GM13977 (cell line): ENCODE data around the gene AKT2.

Experiments used
- DNase-seq: peaks from one replicate; pipeline ENCODE4 v3.0.0; 2012; ENCODE audit warnings: low spot score
- in situ Hi-C: fragments of 300-500 bp; cut with MboI; formaldehyde crosslinking; loops from one replicate; pipeline ENCODE4 v1.12.0; 2022; ENCODE audit warnings: low sequenced_read_pairs, low pct_unique_long_range_greater_than_20kb, mixed read lengths, inconsistent platforms; ENCODE audit not compliant: unreplicated experiment
- TF ChIP-seq, protein P1 (sequence below): IDR thresholded peaks from 2 replicates; pipeline ENCODE4 v1.5.1; 2012; ENCODE audit warnings: mild to moderate bottlenecking, control low read depth; ENCODE audit not compliant: insufficient read depth; ENCODE audit errors: extremely low read depth, missing control alignments

The AKT2 gene

DNA sequence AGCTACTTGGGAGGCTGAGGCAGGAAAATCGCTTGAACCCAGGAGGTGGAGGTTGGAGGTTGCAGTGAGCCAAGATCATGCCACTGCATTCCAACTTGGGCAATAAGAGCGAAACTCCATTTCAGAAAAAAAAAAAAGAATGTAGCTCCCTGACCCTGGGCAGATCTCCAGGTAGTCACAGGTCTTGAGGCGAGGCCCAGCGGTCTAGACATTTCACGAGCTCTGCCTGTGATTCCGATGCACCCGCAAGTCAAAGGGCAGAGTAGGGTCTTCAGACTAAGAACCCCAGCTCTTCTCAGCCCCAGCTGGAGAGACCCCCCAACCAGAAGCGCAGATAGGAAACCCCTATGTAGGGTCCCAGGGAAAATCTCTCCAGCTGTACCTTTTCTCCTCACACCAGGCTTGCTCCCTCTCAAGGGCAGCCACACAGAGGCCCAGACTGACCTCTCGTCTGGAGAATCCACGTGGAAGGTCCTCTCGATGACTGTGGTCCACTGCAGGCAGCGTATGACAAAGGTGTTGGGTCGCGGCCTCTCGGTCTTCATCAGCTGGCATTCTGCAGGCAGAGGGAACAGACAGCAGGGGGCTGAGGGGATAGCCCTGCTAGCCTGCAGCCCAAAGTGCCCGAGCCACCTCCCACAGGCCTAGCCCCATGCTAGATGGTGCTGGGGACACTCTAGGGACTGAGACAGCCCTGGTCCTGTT lies 30.3 kb downstream of the AKT2 start:
- in situ Hi-C loops, result no loop called here
- DNase-seq, result no peak
- TF ChIP-seq, protein P1, sequence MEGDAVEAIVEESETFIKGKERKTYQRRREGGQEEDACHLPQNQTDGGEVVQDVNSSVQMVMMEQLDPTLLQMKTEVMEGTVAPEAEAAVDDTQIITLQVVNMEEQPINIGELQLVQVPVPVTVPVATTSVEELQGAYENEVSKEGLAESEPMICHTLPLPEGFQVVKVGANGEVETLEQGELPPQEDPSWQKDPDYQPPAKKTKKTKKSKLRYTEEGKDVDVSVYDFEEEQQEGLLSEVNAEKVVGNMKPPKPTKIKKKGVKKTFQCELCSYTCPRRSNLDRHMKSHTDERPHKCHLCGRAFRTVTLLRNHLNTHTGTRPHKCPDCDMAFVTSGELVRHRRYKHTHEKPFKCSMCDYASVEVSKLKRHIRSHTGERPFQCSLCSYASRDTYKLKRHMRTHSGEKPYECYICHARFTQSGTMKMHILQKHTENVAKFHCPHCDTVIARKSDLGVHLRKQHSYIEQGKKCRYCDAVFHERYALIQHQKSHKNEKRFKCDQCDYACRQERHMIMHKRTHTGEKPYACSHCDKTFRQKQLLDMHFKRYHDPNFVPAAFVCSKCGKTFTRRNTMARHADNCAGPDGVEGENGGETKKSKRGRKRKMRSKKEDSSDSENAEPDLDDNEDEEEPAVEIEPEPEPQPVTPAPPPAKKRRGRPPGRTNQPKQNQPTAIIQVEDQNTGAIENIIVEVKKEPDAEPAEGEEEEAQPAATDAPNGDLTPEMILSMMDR, result no peak

DNA sequence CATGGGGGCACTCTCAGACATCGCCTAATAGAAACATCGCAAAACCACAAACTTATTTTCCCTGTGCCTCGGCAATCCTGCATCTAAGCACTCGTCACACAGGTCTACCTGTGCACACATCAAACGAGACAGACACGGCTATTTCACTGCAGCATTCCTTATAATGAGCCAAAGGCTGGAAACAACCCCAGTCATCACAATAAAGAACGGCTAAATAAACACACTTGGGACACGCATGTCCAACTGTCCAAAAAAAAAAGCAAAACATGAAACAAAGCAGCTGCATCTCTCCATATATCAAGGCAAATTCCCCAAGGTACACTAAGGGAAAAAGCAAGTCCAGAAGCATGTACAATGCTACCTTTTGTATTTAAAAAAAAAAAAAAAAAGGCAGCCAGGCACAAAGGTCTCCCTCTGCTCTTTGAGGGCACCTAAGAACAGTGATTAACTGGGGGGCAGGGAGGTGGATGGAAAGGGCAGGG lies 31.5 kb downstream of the AKT2 start:
- no peak for DNase-seq
- in situ Hi-C loops, result no loop called here
- TF ChIP-seq, protein P1, result no peak

DNA sequence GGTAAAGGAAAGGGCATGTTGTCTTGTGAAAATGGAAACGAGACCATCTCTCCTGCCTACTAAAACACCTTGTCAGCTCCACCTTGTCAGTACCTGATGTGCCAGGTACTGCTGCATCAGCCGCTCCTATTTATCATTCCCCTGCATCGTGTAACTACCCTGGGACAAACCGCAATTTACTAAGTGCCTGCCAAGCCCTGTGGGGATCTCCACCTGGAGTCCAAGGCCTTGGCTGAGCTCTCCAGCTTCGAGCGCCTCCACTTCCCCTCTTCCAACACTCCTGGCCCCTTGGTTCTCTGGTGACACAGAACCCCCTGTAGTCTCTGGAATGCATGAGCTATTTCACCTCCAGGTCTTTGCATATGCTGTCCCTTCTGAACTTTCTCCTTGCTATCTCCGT lies 32.8 kb downstream of the AKT2 start:
- in situ Hi-C loops, result no loop called here
- DNase-seq, result no peak
- TF ChIP-seq, protein P1, result no peak

DNA sequence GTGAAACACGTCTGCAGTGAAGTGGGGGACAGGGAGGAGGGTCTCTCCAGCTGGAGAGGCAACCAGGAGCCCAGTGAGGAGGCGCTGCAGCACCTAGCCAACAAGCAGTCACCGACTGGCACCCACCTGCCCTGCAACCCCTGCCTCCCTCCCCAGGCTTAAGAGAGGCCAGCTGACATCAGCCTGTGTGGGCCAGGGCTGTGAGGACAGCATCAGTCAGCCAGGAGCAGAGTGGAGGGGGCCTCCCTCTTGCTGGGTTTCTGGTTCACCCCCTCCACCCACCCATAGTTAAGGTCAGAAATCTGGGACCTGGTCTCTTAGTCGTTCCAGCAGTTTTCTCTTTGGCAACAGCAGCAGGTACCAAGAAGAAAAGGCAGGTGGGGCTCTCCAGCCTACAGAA lies 33.2 kb downstream of the AKT2 start:
- TF ChIP-seq, protein P1, result no peak
- in situ Hi-C loops, result no loop called here
- DNase-seq, result no peak

DNA sequence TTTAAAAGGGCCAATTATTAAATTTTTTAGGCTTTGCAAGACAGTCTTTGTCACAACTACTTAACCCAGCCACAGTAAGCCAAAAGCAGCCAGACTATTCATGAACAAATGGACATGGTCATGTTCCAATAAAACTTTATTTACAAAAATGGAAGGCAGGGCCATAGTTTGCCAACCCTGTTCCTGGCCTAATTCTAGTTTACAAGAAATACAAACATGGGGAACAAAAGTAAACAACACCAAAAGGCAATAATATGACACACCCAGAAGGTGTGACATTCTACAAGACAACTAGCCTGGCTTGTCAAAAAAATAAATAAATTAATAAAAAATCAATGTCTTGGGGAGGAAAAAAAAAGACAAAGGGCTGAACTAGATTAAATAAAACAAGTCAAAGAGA lies 33.9 kb downstream of the AKT2 start:
- in situ Hi-C loops, result no loop called here

DNA sequence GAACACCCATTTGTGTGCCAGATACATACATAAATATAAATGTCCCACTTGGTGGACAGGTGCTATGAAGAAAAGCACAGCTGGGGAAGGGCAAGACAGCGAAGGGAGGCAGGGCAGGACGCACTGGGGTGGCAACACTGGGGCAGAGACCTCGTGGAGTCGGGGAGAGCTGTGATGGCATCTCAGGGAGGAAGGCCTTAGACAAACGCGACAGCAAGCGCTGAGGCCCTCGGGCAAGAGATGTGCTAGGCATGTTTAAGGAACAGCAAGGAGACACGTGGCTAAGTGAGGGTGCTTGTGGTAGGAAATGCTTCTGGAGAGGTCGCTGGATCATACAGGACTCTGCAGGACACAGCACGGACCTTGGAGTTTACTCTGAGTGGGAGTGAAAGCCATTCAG lies 35.4 kb downstream of the AKT2 start:
- in situ Hi-C loops, result no loop called here
- DNase-seq, result no peak
- TF ChIP-seq, protein P1, result no peak

More for the DNA sequence above, 33.9 kb downstream of the AKT2 start:
- no peak for DNase-seq
- TF ChIP-seq, protein P1, result no peak
